Stomach (tissue), 9 donors: Measurements from ENCODE around the gene CLEC2L. TPM values are rescaled to one million over a fixed set of nuclear protein-coding genes. Genes with fewer than 3 reads are reported as not detected.

Experiments used
- DNase-seq, 2 donors: peaks; one replicate each; pipeline versions ENCODE4 v3.0.0 to v3.0.0-alpha.2; 2013 to 2019
- H3K27ac ChIP-seq, 5 donors: fragments of 200-600 bp in 4 of 5; sonication (generic) in 4 of 5; one replicate each; pipeline ENCODE4 v1.5.1; 2013 to 2019; ENCODE audit warnings: mild to moderate bottlenecking in 1 of 5, moderate library complexity in 1 of 5
- H3K27me3 ChIP-seq, 3 donors: fragments of 200-600 bp; sonication (generic); one replicate each; pipeline ENCODE4 v1.5.1; 2017 to 2019; ENCODE audit warnings: mixed run types in 1 of 3
- H3K36me3 ChIP-seq, 4 donors: fragments of 200-600 bp; sonication (generic); 1 replicate in 3 of 4; 2 replicates in 1 of 4; pipeline ENCODE4 v1.5.1; 2016 to 2019
- H3K4me1 ChIP-seq, 4 donors: fragments of 200-600 bp; sonication (generic); one replicate each; pipeline ENCODE4 v1.5.1; 2016 to 2019
- H3K4me3 ChIP-seq, 4 donors: fragments of 200-600 bp; sonication (generic) in 3 of 4; one replicate each; pipeline ENCODE4 v1.5.1; 2016 to 2019; ENCODE audit warnings: mild to moderate bottlenecking in 1 of 4
- H3K9me3 ChIP-seq, 4 donors: fragments of 200-600 bp; sonication (generic); one replicate each; pipeline ENCODE4 v1.5.1; 2016 to 2019
- CTCF ChIP-seq, 7 experiments: fragments of 450-650 bp in 4 of 7; fragments of 200-600 bp in 3 of 7; sonication (generic) in 3 of 7; IDR thresholded peaks; one replicate each; pipeline ENCODE4 v1.5.1; 2016 to 2019; ENCODE audit warnings: antibody characterized with exemption in 7 of 7, control low read depth in 2 of 7, mild to moderate bottlenecking in 1 of 7
- EP300 ChIP-seq: sonication (generic); formaldehyde crosslinking; IDR thresholded peaks from one replicate; pipeline ENCODE4 v1.6.1; 2017; ENCODE audit warnings: antibody characterized with exemption
- POLR2A ChIP-seq, 4 donors: fragments of 450-650 bp; IDR thresholded peaks; one replicate each; pipeline ENCODE4 v1.6.1; 2016; ENCODE audit warnings: antibody characterized with exemption in 4 of 4, control low read depth in 2 of 4, mild to moderate bottlenecking in 1 of 4, moderate library complexity in 1 of 4
- POLR2AphosphoS5 ChIP-seq, 3 donors: sonication (generic); formaldehyde crosslinking; IDR thresholded peaks; one replicate each; pipeline ENCODE4 v1.6.1; 2016; ENCODE audit warnings: antibody characterized with exemption in 3 of 3
- WGBS, 5 donors: extraction: QIAGEN DNeasy Blood & Tissue Kit in 3 of 5; methylation state at CpG; one replicate each; pipeline versions ENCODE4 v1.1.5 to v1.1.7; 2013 to 2018; 5-methylcytosine and 5-hydroxymethylcytosine counted together
- intact Hi-C: fragments of 100-400 bp; cut with DNase I; formaldehyde crosslinking; loops from one replicate; pipeline ENCODE4 v1.15.1; 2023; ENCODE audit warnings: low total_unique reads
- polyA plus RNA-seq, 3 donors: library from polyadenylated mRNA; stranded (reverse); fragments of 200-250 nt; gene quantifications; one replicate each; pipeline ENCODE4 v1.2.3, GENCODE V29; 2013
- total RNA-seq, 5 donors: library from RNA; depleted of rRNA; stranded (reverse); fragments of >200 nt; gene quantifications; one replicate each; pipeline versions ENCODE4 v1.1.0 to v1.2.3, GENCODE V29; 2014 to 2016
- donor health status: healthy with polysubstance abuse.
- donor health status: Bipolar disorder and iron deficiency.
- donor health status: healthy.

Gene CLEC2L
- total and polyA plus RNA-seq, 8 donors = 0.61 TPM; not detected in 7

GRCh38 chr7:139567647-139568345 lies 44.3 kb downstream of the CLEC2L start:
- peaks cover 13 to 86% (median 63%) of the 10 kb centered on the region in 4 donors for H3K36me3 ChIP-seq
- no peak overlapping the region for H3K4me3 ChIP-seq
- intact Hi-C loops = no loop called here
- TF ChIP-seq EP300 = no peak
- no peak for TF ChIP-seq POLR2A (IDR thresholded peaks at IDR 0.05)
- TF ChIP-seq CTCF (IDR thresholded peaks at IDR 0.05) = no peak
- TF ChIP-seq POLR2AphosphoS5 (IDR thresholded peaks at IDR 0.05) = no peak
- no peaks in the 10 kb centered on the region for H3K9me3 ChIP-seq
- H3K4me1 ChIP-seq = peaks cover 0 to 5% (median 0%) of the 10 kb centered on the region in 4 donors
- no peaks in the 10 kb centered on the region for H3K27me3 ChIP-seq
- no peak overlapping the region for H3K27ac ChIP-seq
- DNase-seq = no peak
- 85 to 92% (median 89%) methylated on average over 14 of the region's 14 CpGs for WGBS, 5 donors

- no peak for TF ChIP-seq POLR2A (IDR thresholded peaks at IDR 0.05)
- TF ChIP-seq EP300 = no peak
- no peak for TF ChIP-seq CTCF (IDR thresholded peaks at IDR 0.05)
- TF ChIP-seq POLR2AphosphoS5 (IDR thresholded peaks at IDR 0.05) = no peak
- WGBS, 5 donors = 86 to 93% (median 90%) methylated on average over 6 of the region's 6 CpGs
- Histone ChIP-seq H3K27me3 (no peaks in the 10 kb centered on the region), H3K4me1 (peaks cover 0 to 5% (median 0%) of the 10 kb centered on the region in 4 donors), H3K27ac (no peak overlapping the region), H3K36me3 (peaks cover 18 to 86% (median 67%) of the 10 kb centered on the region in 4 donors), H3K4me3 (no peak overlapping the region), H3K9me3 (no peaks in the 10 kb centered on the region)
- intact Hi-C loops = no loop called here
- no peak for DNase-seq
Observed at GRCh38 chr7:139568346-139568675, 44.8 kb downstream of the CLEC2L start.

GRCh38 chr7:139568813-139569490 lies 45.5 kb downstream of the CLEC2L start:
- Histone ChIP-seq H3K4me3 (no peak overlapping the region), H3K27ac (no peak overlapping the region), H3K36me3 (peaks cover 24 to 88% (median 72%) of the 10 kb centered on the region in 4 donors), H3K9me3 (no peaks in the 10 kb centered on the region), H3K4me1 (peaks cover 0 to 5% (median 0%) of the 10 kb centered on the region in 4 donors), H3K27me3 (no peaks in the 10 kb centered on the region)
- intact Hi-C loops = no loop called here
- no peak for DNase-seq
- no peak for TF ChIP-seq POLR2A (IDR thresholded peaks at IDR 0.05)
- no peak for TF ChIP-seq EP300
- no peak for TF ChIP-seq POLR2AphosphoS5 (IDR thresholded peaks at IDR 0.05)
- no peak for TF ChIP-seq CTCF (IDR thresholded peaks at IDR 0.05)
- WGBS, 5 donors = 87 to 97% (median 95%) methylated on average over 10 to 12 of the region's 12 CpGs

GRCh38 chr7:139570119-139570518 lies 46.6 kb downstream of the CLEC2L start:
- intact Hi-C loops = no loop called here
- 53 to 79% (median 75%) methylated on average over 6 to 8 of the region's 8 CpGs for WGBS, 5 donors
- peak in 1 of 2 donors; percentile 45 for DNase-seq
- Histone ChIP-seq H3K27ac (no peak overlapping the region), H3K4me3 (no peak overlapping the region), H3K27me3 (no peaks in the 10 kb centered on the region), H3K4me1 (peaks cover 0 to 1% (median 0%) of the 10 kb centered on the region in 4 donors), H3K36me3 (peaks cover 36 to 91% (median 80%) of the 10 kb centered on the region in 4 donors), H3K9me3 (no peaks in the 10 kb centered on the region)
- TF ChIP-seq POLR2AphosphoS5 (IDR thresholded peaks at IDR 0.05) = no peak
- TF ChIP-seq POLR2A (IDR thresholded peaks at IDR 0.05) = no peak
- TF ChIP-seq CTCF (IDR thresholded peaks at IDR 0.05) = no peak
- no peak for TF ChIP-seq EP300
